HCT116 (cell line): ENCODE measurements around the gene SRSF5. TPM values are rescaled to one million over a fixed set of nuclear protein-coding genes. Genes with fewer than 3 reads are reported as not detected.
"Not testable (repeated sequence)": the region's sequence is repeated elsewhere in the genome, so short reads cannot be mapped to it uniquely, and the experiment has no call there.

ENCODE experiments used
- ATAC-seq: fragments of 200-7000 bp; cut with Tn5 transposase; 2 replicates; pipeline ENCODE4 v1.9.1; 2020; ENCODE audit warnings: mild to moderate bottlenecking, moderate library complexity
- BruUV-seq: library from RNA; stranded (reverse); fragments of 400-500 nt; replicated peaks from 2 replicates; lab custom pipeline; 2021; lab: Mats Ljungman, UMichigan
- CTCF ChIA-PET: fragments of 300-600 bp; sonication (Branson Sonifier 250); formaldehyde crosslinking; loops from one replicate; lab custom pipeline; 2021; ENCODE audit warnings: antibody characterized with exemption; lab: Charles Lee
- POLR2A ChIA-PET: fragments of 300-600, 350-600 bp; sonication (Branson Sonifier 250); formaldehyde crosslinking; loops from one replicate; lab custom pipeline; 2021; ENCODE audit warnings: antibody characterized with exemption; lab: Charles Lee
- RAD21 ChIA-PET, 2 experiments: fragments of 300-600 bp; sonication (Branson Sonifier 250); formaldehyde crosslinking; loops; one replicate each; lab custom pipeline; 2023; ENCODE audit warnings: low total read pairs in 2 of 2; ENCODE audit not compliant: uncharacterized antibody in 2 of 2, unreplicated experiment in 2 of 2, low non-redundant PET in 1 of 2; lab: Charles Lee
- DNase-seq: peaks from one replicate; pipeline ENCODE4 v3.0.0-alpha.2; 2010; ENCODE audit warnings: low read depth, low spot score
- H2AFZ ChIP-seq: fragments of 200-600 bp; shearing (Covaris generic), sonication (generic); 2 replicates; pipeline ENCODE4 v1.6.1; 2017; ENCODE audit warnings: low read depth, mixed run types, mixed read lengths, antibody characterized with exemption, low read length; ENCODE audit not compliant: poor library complexity, severe bottlenecking
- H3K27ac ChIP-seq: 2 replicates; pipeline ENCODE4 v1.5.1; 2012; ENCODE audit warnings: low read depth, low read length
- H3K27me3 ChIP-seq: fragments of 200-600 bp; sonication (generic); 2 replicates; pipeline ENCODE4 v1.6.1; 2016; ENCODE audit warnings: mixed run types, low read length, mixed read lengths; ENCODE audit not compliant: insufficient read depth
- H3K36me3 ChIP-seq, 2 experiments: fragments of 200-500 bp in 1 of 2; fragments of 200-600 bp in 1 of 2; sonication (Bioruptor generic) in 1 of 2; sonication (generic) in 1 of 2; 2 replicates each; pipeline versions ENCODE4 v1.5.1 to v1.6.1; 2014 to 2016; ENCODE audit warnings: low read length in 2 of 2, inconsistent platforms in 1 of 2, mixed read lengths in 1 of 2, mixed run types in 1 of 2; ENCODE audit not compliant: insufficient read depth in 2 of 2, control insufficient read depth in 1 of 2
- H3K4me1 ChIP-seq, 2 experiments: fragments of 200-600 bp in 1 of 2; sonication (generic) in 1 of 2; 2 replicates each; pipeline versions ENCODE4 v1.5.1 to v1.6.1; 2012 to 2017; ENCODE audit warnings: low read length in 2 of 2, inconsistent platforms in 1 of 2, mild to moderate bottlenecking in 1 of 2, mixed read lengths in 1 of 2, mixed run types in 1 of 2, moderate library complexity in 1 of 2; ENCODE audit not compliant: insufficient read depth in 2 of 2, control insufficient read depth in 1 of 2
- H3K4me2 ChIP-seq: fragments of 200-600 bp; sonication (generic); 2 replicates; pipeline ENCODE4 v1.6.1; 2017; ENCODE audit warnings: mixed run types, low read length, mixed read lengths
- H3K4me3 ChIP-seq, 2 experiments: fragments of 200-600 bp in 1 of 2; sonication (generic) in 1 of 2; replicated peaks in 1 of 2; 2 replicates each; pipeline ENCODE4 v1.5.1; 2011 to 2016; ENCODE audit warnings: low read length in 2 of 2, control low read depth in 1 of 2, low read depth in 1 of 2, mild to moderate bottlenecking in 1 of 2, mixed read lengths in 1 of 2, mixed run types in 1 of 2
- H3K79me2 ChIP-seq: fragments of 200-600 bp; sonication (generic); 2 replicates; pipeline ENCODE4 v1.6.1; 2017; ENCODE audit warnings: mild to moderate bottlenecking, mixed run types, low read length, moderate library complexity, mixed read lengths; ENCODE audit not compliant: insufficient read depth
- H3K9ac ChIP-seq: fragments of 200-600 bp; sonication (generic); 2 replicates; pipeline ENCODE4 v1.6.1; 2016; ENCODE audit warnings: low read length, mixed read lengths
- H3K9me2 ChIP-seq: fragments of 200-600 bp; sonication (generic), shearing (Covaris generic); 2 replicates; pipeline ENCODE4 v1.6.1; 2017; ENCODE audit warnings: mixed run types, mild to moderate bottlenecking, moderate library complexity; ENCODE audit not compliant: insufficient read depth
- H3K9me3 ChIP-seq, 2 experiments: fragments of 200-500 bp in 1 of 2; fragments of 200-600 bp in 1 of 2; sonication (Bioruptor generic) in 1 of 2; sonication (generic) in 1 of 2; 2 replicates each; pipeline ENCODE4 v1.6.1; 2014 to 2017; ENCODE audit warnings: low read length in 2 of 2, mixed read lengths in 2 of 2, inconsistent platforms in 1 of 2, low read depth in 1 of 2, mild to moderate bottlenecking in 1 of 2, mixed run types in 1 of 2, moderate library complexity in 1 of 2; ENCODE audit not compliant: control insufficient read depth in 1 of 2, insufficient read depth in 1 of 2
- H4K20me1 ChIP-seq: fragments of 200-600 bp; sonication (generic), shearing (Covaris generic); 2 replicates; pipeline ENCODE4 v1.6.1; 2017; ENCODE audit warnings: mixed run types, mild to moderate bottlenecking, moderate library complexity; ENCODE audit not compliant: insufficient read depth
- ELF1 ChIP-seq: IDR thresholded peaks from 2 replicates; pipeline ENCODE4 v1.6.1; 2012; ENCODE audit warnings: low read depth, borderline replicate concordance
- EZH2 ChIP-seq: fragments of 200-600 bp; sonication (generic); IDR thresholded peaks from 2 replicates; pipeline ENCODE4 v1.6.1; 2017; ENCODE audit warnings: antibody characterized with exemption, mixed run types
- EZH2phosphoT487 ChIP-seq: fragments of 200-600 bp; IDR thresholded peaks from 2 replicates; pipeline ENCODE4 v1.6.1; 2018; ENCODE audit warnings: antibody characterized with exemption, borderline replicate concordance
- FOSL1 ChIP-seq: IDR thresholded peaks from 2 replicates; pipeline ENCODE4 v1.6.1; 2012; ENCODE audit warnings: low read depth
- MAX ChIP-seq: IDR thresholded peaks from 2 replicates; pipeline ENCODE4 v1.6.1; 2012
- SRF ChIP-seq: IDR thresholded peaks from 2 replicates; pipeline ENCODE4 v1.6.1; 2012; ENCODE audit warnings: low read depth
- YY1 ChIP-seq: IDR thresholded peaks from 2 replicates; pipeline ENCODE4 v1.6.1; 2011; ENCODE audit warnings: low read length, low read depth, moderate library complexity, mild to moderate bottlenecking; ENCODE audit not compliant: insufficient replicate concordance; ENCODE audit errors: extremely low read depth
- intact Hi-C: fragments of 100-400 bp; cut with micrococcal nuclease; formaldehyde crosslinking; loops from 2 replicates; pipeline ENCODE4 v1.10.0; 2022
- total RNA-seq: library from RNA; stranded (reverse); gene quantifications from one replicate; pipeline ENCODE4 v1.2.1, GENCODE V29; 2021; ENCODE audit not compliant: unreplicated experiment

Gene SRSF5
- total RNA-seq, 1 experiment from 2014 or later = 258 TPM

GRCh38 chr14:69766984-69767368 lies at the start of gene SRSF5 (continued):
- TF ChIP-seq MAX = peak; percentile 55
- TF ChIP-seq FOSL1 = no peak
- TF ChIP-seq YY1 = peak; percentile 97
- no peak for TF ChIP-seq SRF
- TF ChIP-seq EZH2 = no peak

GRCh38 chr14:69718614-69719013 lies 48.3 kb upstream of the SRSF5 start:
- RAD21 ChIA-PET, H3K9me2 ChIP-seq, DNase-seq, H4K20me1 ChIP-seq, H3K4me3 ChIP-seq, BruUV-seq, H3K4me1 ChIP-seq, H3K36me3 ChIP-seq, H2AFZ ChIP-seq, intact Hi-C loops, H3K27ac ChIP-seq, H3K9ac ChIP-seq, H3K79me2 ChIP-seq, H3K27me3 ChIP-seq, ATAC-seq, POLR2A ChIA-PET, H3K4me2 ChIP-seq, H3K9me3 ChIP-seq: not testable (repeated sequence)
- CTCF ChIA-PET = interaction anchor here (0.7 kb wide), 1 partner anchor 134 kb away, joined by 3 read pairs; no protein-coding TSS in a partner anchor

GRCh38 chr14:69719501-69719951 lies 47.4 kb upstream of the SRSF5 start:
- Histone ChIP-seq H3K4me1 (peaks cover 2 to 7% of the 10 kb centered on the region in 2 experiments; a peak in 2 of 4 replicates), H3K9me3 (no peaks in the 10 kb centered on the region), H3K4me2 (no peak overlapping the region), H3K4me3 (no peak overlapping the region), H3K9me2 (no peaks in the 10 kb centered on the region), H3K27ac (no peak overlapping the region), H3K27me3 (no peaks in the 10 kb centered on the region), H2AFZ (no peak overlapping the region), H4K20me1 (no peaks in the 10 kb centered on the region), H3K9ac (no peak overlapping the region), H3K36me3 (no peaks in the 10 kb centered on the region), H3K79me2 (no peaks in the 10 kb centered on the region)
- ChIA-PET CTCF (no interaction called here), POLR2A (interaction anchor here (1.0 kb wide), 1 partner anchor 57 kb away, joined by 3 read pairs; no protein-coding TSS in a partner anchor), RAD21 (no interaction called here)
- BruUV-seq = no TSS peak
- intact Hi-C loops = no loop called here
- TF ChIP-seq EZH2 = no peak
- no peak for TF ChIP-seq ELF1
- no peak for TF ChIP-seq SRF
- TF ChIP-seq EZH2phosphoT487 = no peak
- ATAC-seq = no peak
- no peak for DNase-seq
